GM23338 (cell line): ENCODE measurements around the gene CFAP74. TPM values are rescaled to one million over a fixed set of nuclear protein-coding genes. Genes with fewer than 3 reads are reported as not detected.

ENCODE experiments used
- ATAC-seq: fragments of 200-7000 bp; cut with Tn5 transposase; 3 replicates; pipeline ENCODE4 v1.9.1; 2020
- DNase-seq: peaks from one replicate; pipeline ENCODE4 v3.0.0-alpha.2; 2015; ENCODE audit warnings: low spot score
- H2AFZ ChIP-seq: fragments of 200-600 bp; sonication (generic); 2 replicates; pipeline ENCODE4 v1.8.0; 2016; ENCODE audit warnings: antibody characterized with exemption, mild to moderate bottlenecking, moderate library complexity
- H3F3A ChIP-seq: fragments of 200-600 bp; sonication (generic); replicated peaks from 2 replicates; pipeline ENCODE4 v1.8.0; 2017; ENCODE audit warnings: antibody characterized with exemption, mixed run types, low read depth
- H3K27ac ChIP-seq: fragments of 200-600 bp; sonication (generic); 2 replicates; pipeline ENCODE4 v1.6.1; 2016; ENCODE audit warnings: low read depth
- H3K27me3 ChIP-seq: fragments of 200-600 bp; sonication (generic); 2 replicates; pipeline ENCODE4 v1.8.0; 2016; ENCODE audit warnings: mild to moderate bottlenecking, mixed run types, moderate library complexity; ENCODE audit not compliant: insufficient read depth
- H3K36me3 ChIP-seq: fragments of 200-600 bp; sonication (generic); 2 replicates; pipeline ENCODE4 v1.8.0; 2016; ENCODE audit warnings: mild to moderate bottlenecking; ENCODE audit not compliant: insufficient read depth
- H3K4me1 ChIP-seq: fragments of 200-600 bp; sonication (generic); 2 replicates; pipeline ENCODE4 v1.8.0; 2016; ENCODE audit warnings: mild to moderate bottlenecking, moderate library complexity; ENCODE audit not compliant: insufficient read depth
- H3K4me2 ChIP-seq: fragments of 200-600 bp; sonication (generic); 2 replicates; pipeline ENCODE4 v1.7.1; 2017; ENCODE audit warnings: mixed run types
- H3K4me3 ChIP-seq: fragments of 200-600 bp; sonication (generic); 2 replicates; pipeline ENCODE4 v1.6.1; 2016; ENCODE audit warnings: mixed run types
- H3K79me2 ChIP-seq: fragments of 200-600 bp; sonication (generic); replicated peaks from 2 replicates; pipeline ENCODE4 v1.8.0; 2017; ENCODE audit warnings: mild to moderate bottlenecking; ENCODE audit not compliant: insufficient read depth
- H3K9me2 ChIP-seq: fragments of 200-600 bp; sonication (generic); 2 replicates; pipeline ENCODE4 v1.8.0; 2017; ENCODE audit not compliant: insufficient read depth
- H4K20me1 ChIP-seq: fragments of 200-600 bp; sonication (generic); replicated peaks from 2 replicates; pipeline ENCODE4 v1.8.0; 2017; ENCODE audit warnings: mild to moderate bottlenecking; ENCODE audit not compliant: insufficient read depth
- H3K27ac Mint-ChIP-seq: 2 replicates; pipeline ENCODE4 v1.8.0; 2020; ENCODE audit warnings: inconsistent platforms, mild to moderate bottlenecking, moderate library complexity, mixed read lengths
- H3K27me3 Mint-ChIP-seq: 3 replicates; pipeline ENCODE4 v1.8.0; 2022; ENCODE audit warnings: low read depth, mild to moderate bottlenecking, moderate library complexity, mixed read lengths, inconsistent platforms; ENCODE audit not compliant: insufficient read depth, poor library complexity
- H3K36me3 Mint-ChIP-seq: 3 replicates; pipeline ENCODE4 v1.8.0; 2021; ENCODE audit warnings: low read depth, mild to moderate bottlenecking, inconsistent platforms, moderate library complexity, mixed read lengths
- H3K4me1 Mint-ChIP-seq: 3 replicates; pipeline ENCODE4 v1.8.0; 2020; ENCODE audit warnings: mild to moderate bottlenecking, inconsistent platforms, mixed read lengths
- H3K4me3 Mint-ChIP-seq: 3 replicates; pipeline ENCODE4 v1.8.0; 2021; ENCODE audit warnings: moderate library complexity, mild to moderate bottlenecking, inconsistent platforms, mixed read lengths
- H3K9me3 Mint-ChIP-seq: 3 replicates; pipeline ENCODE4 v1.8.0; 2020; ENCODE audit warnings: moderate library complexity, mild to moderate bottlenecking, inconsistent platforms, mixed read lengths
- CREB1 ChIP-seq: fragments of 250-450 bp; sonication (Bioruptor Pico); IDR thresholded peaks from 2 replicates; pipeline ENCODE4 v1.5.0; 2020; ENCODE audit warnings: low read depth, mild to moderate bottlenecking, moderate library complexity
- CTCF ChIP-seq, 2 experiments: fragments of 200-600 bp in 1 of 2; sonication (generic) in 1 of 2; conservative IDR thresholded peaks; 2 replicates each; pipeline versions ENCODE4 v1.5.1 to v1.6.1; 2016 to 2017; ENCODE audit warnings: antibody characterized with exemption in 2 of 2, low read depth in 2 of 2, mild to moderate bottlenecking in 2 of 2, moderate library complexity in 1 of 2
- EZH2 ChIP-seq: fragments of 200-600 bp; sonication (generic); IDR thresholded peaks from one replicate; pipeline ENCODE4 v1.8.0; 2017; ENCODE audit warnings: antibody characterized with exemption, mild to moderate bottlenecking, low read depth; ENCODE audit not compliant: unreplicated experiment
- NANOG ChIP-seq: IDR thresholded peaks from 2 replicates; pipeline ENCODE4 v1.6.1; 2016; ENCODE audit warnings: antibody characterized with exemption, borderline replicate concordance
- POLR2AphosphoS5 ChIP-seq: IDR thresholded peaks from 2 replicates; pipeline ENCODE4 v1.6.1; 2016; ENCODE audit warnings: antibody characterized with exemption, low read depth
- REST ChIP-seq: IDR thresholded peaks from one replicate; pipeline ENCODE4 v1.6.1; 2018; ENCODE audit warnings: antibody characterized with exemption; ENCODE audit not compliant: unreplicated experiment
- ZNF114 ChIP-seq: fragments of 250-450 bp; sonication (Bioruptor Pico); IDR thresholded peaks from 2 replicates; pipeline ENCODE4 v1.5.0; 2020; ENCODE audit warnings: mild to moderate bottlenecking, moderate library complexity
- ZNF331 ChIP-seq: fragments of 250-450 bp; sonication (Bioruptor Pico); IDR thresholded peaks from 2 replicates; pipeline ENCODE4 v1.5.0; 2020; ENCODE audit warnings: low read depth, mild to moderate bottlenecking, moderate library complexity
- ZNF462 ChIP-seq: fragments of 250-450 bp; sonication (Bioruptor Pico); IDR thresholded peaks from 2 replicates; pipeline ENCODE4 v1.5.0; 2020; ENCODE audit warnings: mild to moderate bottlenecking, moderate library complexity
- polyA plus RNA-seq: library from polyadenylated mRNA; unstranded; fragments of >200 nt; fragmentation: Nextera tagmentation; extraction: Ambion mirVana; gene quantifications from 2 replicates; pipeline ENCODE4 v1.2.1, GENCODE V29; 2016
- total RNA-seq: library from RNA; depleted of rRNA; stranded (reverse); fragments of >200 nt; shearing (Covaris generic); gene quantifications from 2 replicates; pipeline ENCODE4 v1.2.3, GENCODE V29; 2014

Gene CFAP74
- total and polyA plus RNA-seq, 2 experiments from 2014 or later = 0.21 TPM; not detected in 1

- TF ChIP-seq ZNF462 (CRISPR knock-in tag) (no peak), ZNF114 (no peak)
Measured at GRCh38 chr1:2049225-2049717, 45.7 kb upstream of the CFAP74 start (continued).

- Histone ChIP-seq H2AFZ (no peak overlapping the region), H3K36me3 (no peaks in the 10 kb centered on the region), H3K4me2 (peak overlapping the region; percentile 73), H4K20me1 (peaks cover 17% of the 10 kb centered on the region), H3K4me3 (peak overlapping the region; percentile 26; the same call in 1 of the 2 replicates), H3K27me3 (no peaks in the 10 kb centered on the region), H3K9me2 (no peaks in the 10 kb centered on the region), H3K27ac (no peak overlapping the region), H3K79me2 (peaks cover 19% of the 10 kb centered on the region), H3F3A (peaks cover 18% of the 10 kb centered on the region), H3K4me1 (peaks cover 25% of the 10 kb centered on the region; the same call in 1 of the 2 replicates)
- DNase-seq = peak; percentile 39
- peaks cover 31% of the 10 kb centered on the region for H3K27me3 Mint-ChIP-seq
- ATAC-seq = peak; percentile 1; the same call in 2 of the 3 replicates
- H3K4me1 Mint-ChIP-seq = peaks cover 22% of the 10 kb centered on the region
- peaks cover 2% of the 10 kb centered on the region; the same call in 1 of the 3 replicates for H3K36me3 Mint-ChIP-seq
- TF ChIP-seq REST (no peak), ZNF331 (CRISPR knock-in tag) (no peak), EZH2 (no peak), NANOG (no peak), ZNF114 (no peak), CTCF (conservative IDR thresholded peaks at IDR 0.05; ENCODE audit: low read depth in 2 of 2) (no peak), POLR2AphosphoS5 (no peak), CREB1 (CRISPR knock-in tag) (no peak)
- no peak overlapping the region for H3K27ac Mint-ChIP-seq
- peak overlapping the region; percentile 82 for H3K4me3 Mint-ChIP-seq
- no peaks in the 10 kb centered on the region; the same call in 2 of the 3 replicates for H3K9me3 Mint-ChIP-seq
Measured at GRCh38 chr1:2047749-2048729, 44.5 kb upstream of the CFAP74 start.
